K562 (cell line): ENCODE data around the gene PRCC. TPM values are rescaled to one million over a fixed set of nuclear protein-coding genes. Genes with fewer than 3 reads are reported as not detected.

Source experiments
- EP300 ChIP-seq: IDR thresholded peaks from 2 replicates; pipeline ENCODE4 v1.6.1; 2012; ENCODE audit warnings: low read length, improper control_type of control experiment
- ETV1 ChIP-seq: fragments of 450-650 bp; conservative IDR thresholded peaks from 2 replicates; pipeline ENCODE4 v1.6.1; 2016; ENCODE audit warnings: missing genetic modification characterization, control low read depth, low read depth, missing compliant biosample characterization
- FOXK2 ChIP-seq, 2 experiments: fragments of 450-650 bp; IDR thresholded peaks in 1 of 2; conservative IDR thresholded peaks in 1 of 2; 2 replicates each; pipeline ENCODE4 v1.6.1; 2016; ENCODE audit warnings: low read depth in 2 of 2, mild to moderate bottlenecking in 1 of 2
- NFXL1 ChIP-seq: fragments of 450-650 bp; formaldehyde crosslinking; IDR thresholded peaks from 2 replicates; pipeline ENCODE4 v1.4.0; 2021; ENCODE audit warnings: mild to moderate bottlenecking
- ZFP36 ChIP-seq: fragments of 150-350 bp; IDR thresholded peaks from 2 replicates; pipeline ENCODE4 v1.6.1; 2018; ENCODE audit warnings: low read length, low read depth; ENCODE audit not compliant: partially characterized antibody
- ZNF311 ChIP-seq: fragments of 250-450 bp; sonication (Bioruptor Pico); IDR thresholded peaks from 2 replicates; pipeline ENCODE4 v1.4.0; 2020; ENCODE audit warnings: mild to moderate bottlenecking, moderate library complexity
- ZNF695 ChIP-seq: fragments of 450-650 bp; formaldehyde crosslinking; IDR thresholded peaks from 2 replicates; pipeline ENCODE4 v1.4.0; 2020; ENCODE audit warnings: mild to moderate bottlenecking, moderate library complexity
- polyA plus RNA-seq, 8 experiments: library from polyadenylated mRNA; depleted of rRNA in 4 of 8; stranded (reverse) in 5 of 8; unstranded in 3 of 8; fragments of >200 nt; fragmentation: Nextera tagmentation in 2 of 8; fragmentation: Illumina TruSeq in 1 of 8; extraction: Ambion mirVana in 2 of 8; extraction: Trizol in 1 of 8; gene quantifications; 2 replicates each; pipeline versions ENCODE4 v1.2.1 to v1.2.3, GENCODE V29; 2011 to 2014; ENCODE audit warnings: inconsistent platforms in 1 of 8, missing spikeins in 1 of 8
- total RNA-seq, 7 experiments: library from RNA; depleted of rRNA in 6 of 7; stranded (reverse); fragments of >200 nt in 6 of 7; fragmentation: Illumina TruSeq in 2 of 7; extraction: Trizol in 2 of 7; gene quantifications; 2 replicates each; pipeline versions ENCODE4 v1.2.1 to v1.2.3, GENCODE V29; 2011 to 2021; ENCODE audit warnings: low replicate concordance in 1 of 7
- TF ChIP-seq, protein P1 (sequence below), 2 experiments: fragments of 450-650 bp; IDR thresholded peaks; 2 replicates each; pipeline ENCODE4 v1.6.1; 2018; ENCODE audit warnings: mild to moderate bottlenecking in 2 of 2, low read depth in 1 of 2; ENCODE audit not compliant: partially characterized antibody in 2 of 2
- TF ChIP-seq, protein P2 (sequence below): sonication (generic); formaldehyde crosslinking; IDR thresholded peaks from 2 replicates; pipeline ENCODE4 v1.8.0; 2022; ENCODE audit warnings: mild to moderate bottlenecking, missing genetic modification reagents
- TF ChIP-seq, protein P3 (sequence below): fragments of 450-650 bp; formaldehyde crosslinking; IDR thresholded peaks from 2 replicates; pipeline ENCODE4 v1.4.0; 2020; ENCODE audit warnings: mild to moderate bottlenecking

PRCC gene
- total and polyA plus RNA-seq, 9 of the 15 experiments (the other 6 are each of a cell fraction or from before 2014, with no cell fraction given): 23.9 to 201 (median 41.1) TPM

DNA sequence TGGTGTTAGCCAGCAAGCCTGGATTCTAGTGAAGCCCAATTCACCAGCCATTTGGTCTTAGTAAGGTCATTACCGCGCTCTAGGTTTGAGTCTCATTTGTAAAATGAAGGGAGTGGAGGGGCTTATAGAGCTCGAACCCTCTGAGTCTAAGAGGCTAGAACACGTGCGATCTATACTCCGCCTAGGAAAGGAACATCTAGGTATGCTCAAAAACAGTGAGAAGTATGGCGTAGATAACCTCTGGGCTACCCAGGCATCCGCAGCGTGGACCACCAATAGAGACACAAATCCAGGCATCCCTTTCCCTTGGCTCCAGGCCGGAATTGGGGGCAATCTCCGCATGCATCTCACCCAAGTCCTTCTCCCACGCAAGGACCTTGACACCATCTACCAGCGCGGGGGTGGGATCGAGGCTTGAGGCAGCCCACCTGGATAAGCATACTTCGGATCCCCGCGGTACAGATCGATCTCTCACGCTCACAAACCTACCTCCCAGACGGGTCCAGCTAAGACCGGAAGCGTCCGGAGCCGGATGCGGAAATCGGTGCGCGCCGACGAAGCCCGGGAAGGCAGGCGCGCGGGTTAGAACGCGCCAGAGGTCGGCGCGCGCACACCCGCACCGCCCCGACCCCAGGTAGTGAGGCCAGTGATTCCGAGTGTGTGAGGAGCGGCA, 39.3 kb upstream of the PRCC start, which contains the start of gene METTL25B (continued):
- TF ChIP-seq, protein P1, sequence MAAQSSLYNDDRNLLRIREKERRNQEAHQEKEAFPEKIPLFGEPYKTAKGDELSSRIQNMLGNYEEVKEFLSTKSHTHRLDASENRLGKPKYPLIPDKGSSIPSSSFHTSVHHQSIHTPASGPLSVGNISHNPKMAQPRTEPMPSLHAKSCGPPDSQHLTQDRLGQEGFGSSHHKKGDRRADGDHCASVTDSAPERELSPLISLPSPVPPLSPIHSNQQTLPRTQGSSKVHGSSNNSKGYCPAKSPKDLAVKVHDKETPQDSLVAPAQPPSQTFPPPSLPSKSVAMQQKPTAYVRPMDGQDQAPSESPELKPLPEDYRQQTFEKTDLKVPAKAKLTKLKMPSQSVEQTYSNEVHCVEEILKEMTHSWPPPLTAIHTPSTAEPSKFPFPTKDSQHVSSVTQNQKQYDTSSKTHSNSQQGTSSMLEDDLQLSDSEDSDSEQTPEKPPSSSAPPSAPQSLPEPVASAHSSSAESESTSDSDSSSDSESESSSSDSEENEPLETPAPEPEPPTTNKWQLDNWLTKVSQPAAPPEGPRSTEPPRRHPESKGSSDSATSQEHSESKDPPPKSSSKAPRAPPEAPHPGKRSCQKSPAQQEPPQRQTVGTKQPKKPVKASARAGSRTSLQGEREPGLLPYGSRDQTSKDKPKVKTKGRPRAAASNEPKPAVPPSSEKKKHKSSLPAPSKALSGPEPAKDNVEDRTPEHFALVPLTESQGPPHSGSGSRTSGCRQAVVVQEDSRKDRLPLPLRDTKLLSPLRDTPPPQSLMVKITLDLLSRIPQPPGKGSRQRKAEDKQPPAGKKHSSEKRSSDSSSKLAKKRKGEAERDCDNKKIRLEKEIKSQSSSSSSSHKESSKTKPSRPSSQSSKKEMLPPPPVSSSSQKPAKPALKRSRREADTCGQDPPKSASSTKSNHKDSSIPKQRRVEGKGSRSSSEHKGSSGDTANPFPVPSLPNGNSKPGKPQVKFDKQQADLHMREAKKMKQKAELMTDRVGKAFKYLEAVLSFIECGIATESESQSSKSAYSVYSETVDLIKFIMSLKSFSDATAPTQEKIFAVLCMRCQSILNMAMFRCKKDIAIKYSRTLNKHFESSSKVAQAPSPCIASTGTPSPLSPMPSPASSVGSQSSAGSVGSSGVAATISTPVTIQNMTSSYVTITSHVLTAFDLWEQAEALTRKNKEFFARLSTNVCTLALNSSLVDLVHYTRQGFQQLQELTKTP (IDR thresholded peaks at IDR 0.05; ENCODE audit: low read depth in 1 of 2, partially characterized antibody in 2 of 2): peak in 1 of 2 experiments; percentile 32
- no peak for TF ChIP-seq ZNF311
- no peak for TF ChIP-seq ZFP36
- no peak for TF ChIP-seq NFXL1 (CRISPR knock-in tag)
- TF ChIP-seq EP300: no peak
- TF ChIP-seq, protein P2, sequence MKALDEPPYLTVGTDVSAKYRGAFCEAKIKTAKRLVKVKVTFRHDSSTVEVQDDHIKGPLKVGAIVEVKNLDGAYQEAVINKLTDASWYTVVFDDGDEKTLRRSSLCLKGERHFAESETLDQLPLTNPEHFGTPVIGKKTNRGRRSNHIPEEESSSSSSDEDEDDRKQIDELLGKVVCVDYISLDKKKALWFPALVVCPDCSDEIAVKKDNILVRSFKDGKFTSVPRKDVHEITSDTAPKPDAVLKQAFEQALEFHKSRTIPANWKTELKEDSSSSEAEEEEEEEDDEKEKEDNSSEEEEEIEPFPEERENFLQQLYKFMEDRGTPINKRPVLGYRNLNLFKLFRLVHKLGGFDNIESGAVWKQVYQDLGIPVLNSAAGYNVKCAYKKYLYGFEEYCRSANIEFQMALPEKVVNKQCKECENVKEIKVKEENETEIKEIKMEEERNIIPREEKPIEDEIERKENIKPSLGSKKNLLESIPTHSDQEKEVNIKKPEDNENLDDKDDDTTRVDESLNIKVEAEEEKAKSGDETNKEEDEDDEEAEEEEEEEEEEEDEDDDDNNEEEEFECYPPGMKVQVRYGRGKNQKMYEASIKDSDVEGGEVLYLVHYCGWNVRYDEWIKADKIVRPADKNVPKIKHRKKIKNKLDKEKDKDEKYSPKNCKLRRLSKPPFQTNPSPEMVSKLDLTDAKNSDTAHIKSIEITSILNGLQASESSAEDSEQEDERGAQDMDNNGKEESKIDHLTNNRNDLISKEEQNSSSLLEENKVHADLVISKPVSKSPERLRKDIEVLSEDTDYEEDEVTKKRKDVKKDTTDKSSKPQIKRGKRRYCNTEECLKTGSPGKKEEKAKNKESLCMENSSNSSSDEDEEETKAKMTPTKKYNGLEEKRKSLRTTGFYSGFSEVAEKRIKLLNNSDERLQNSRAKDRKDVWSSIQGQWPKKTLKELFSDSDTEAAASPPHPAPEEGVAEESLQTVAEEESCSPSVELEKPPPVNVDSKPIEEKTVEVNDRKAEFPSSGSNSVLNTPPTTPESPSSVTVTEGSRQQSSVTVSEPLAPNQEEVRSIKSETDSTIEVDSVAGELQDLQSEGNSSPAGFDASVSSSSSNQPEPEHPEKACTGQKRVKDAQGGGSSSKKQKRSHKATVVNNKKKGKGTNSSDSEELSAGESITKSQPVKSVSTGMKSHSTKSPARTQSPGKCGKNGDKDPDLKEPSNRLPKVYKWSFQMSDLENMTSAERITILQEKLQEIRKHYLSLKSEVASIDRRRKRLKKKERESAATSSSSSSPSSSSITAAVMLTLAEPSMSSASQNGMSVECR (CRISPR knock-in tag): peak; percentile 48; the same call in 1 of the 2 replicates
- TF ChIP-seq FOXK2 (conservative IDR thresholded peaks at IDR 0.05 in 1 of 2, IDR thresholded peaks at IDR 0.05 in 1 of 2; ENCODE audit: low read depth in 2 of 2): no peak
- TF ChIP-seq, protein P3, sequence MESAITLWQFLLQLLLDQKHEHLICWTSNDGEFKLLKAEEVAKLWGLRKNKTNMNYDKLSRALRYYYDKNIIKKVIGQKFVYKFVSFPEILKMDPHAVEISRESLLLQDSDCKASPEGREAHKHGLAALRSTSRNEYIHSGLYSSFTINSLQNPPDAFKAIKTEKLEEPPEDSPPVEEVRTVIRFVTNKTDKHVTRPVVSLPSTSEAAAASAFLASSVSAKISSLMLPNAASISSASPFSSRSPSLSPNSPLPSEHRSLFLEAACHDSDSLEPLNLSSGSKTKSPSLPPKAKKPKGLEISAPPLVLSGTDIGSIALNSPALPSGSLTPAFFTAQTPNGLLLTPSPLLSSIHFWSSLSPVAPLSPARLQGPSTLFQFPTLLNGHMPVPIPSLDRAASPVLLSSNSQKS: no peak
- peak; percentile 65 for TF ChIP-seq ETV1 (tag)
- TF ChIP-seq ZNF695 (CRISPR knock-in tag): no peak
